Vagina (tissue), 2 donors: Measurements from ENCODE around the gene TAF6L. TPM values are rescaled to one million over a fixed set of nuclear protein-coding genes. Genes with fewer than 3 reads are reported as not detected.

Source experiments
- DNase-seq, 2 donors: peaks; one replicate each; pipeline ENCODE4 v3.0.0-alpha.2; 2017; ENCODE audit errors: extremely low spot score in 2 of 2
- H3K27ac ChIP-seq: fragments of 200-600 bp; sonication (generic); one replicate; pipeline ENCODE4 v1.5.1; 2019
- H3K27me3 ChIP-seq: fragments of 200-600 bp; sonication (generic); one replicate; pipeline ENCODE4 v1.5.1; 2019
- H3K36me3 ChIP-seq, 2 donors: fragments of 200-600 bp; sonication (generic); one replicate each; pipeline ENCODE4 v1.5.1; 2017 to 2019
- H3K4me1 ChIP-seq: fragments of 200-600 bp; sonication (generic); one replicate; pipeline ENCODE4 v1.5.1; 2019
- H3K4me3 ChIP-seq, 2 donors: fragments of 200-600 bp; sonication (generic); 1 replicate in 1 of 2; 2 replicates in 1 of 2; pipeline ENCODE4 v1.5.1; 2016 to 2019
- H3K9me3 ChIP-seq: fragments of 200-600 bp; sonication (generic); one replicate; pipeline ENCODE4 v1.5.1; 2019
- POLR2A ChIP-seq, 2 donors: fragments of 450-650 bp; IDR thresholded peaks; one replicate each; pipeline ENCODE4 v1.6.1; 2017; ENCODE audit warnings: antibody characterized with exemption in 2 of 2, mild to moderate bottlenecking in 2 of 2, moderate library complexity in 2 of 2
- POLR2AphosphoS5 ChIP-seq, 2 donors: sonication (generic); formaldehyde crosslinking; IDR thresholded peaks; one replicate each; pipeline ENCODE4 v1.9.0; 2017; ENCODE audit warnings: antibody characterized with exemption in 2 of 2, mild to moderate bottlenecking in 2 of 2, low read depth in 1 of 2; ENCODE audit not compliant: insufficient read depth in 1 of 2
- intact Hi-C: fragments of 100-400 bp; cut with DNase I; formaldehyde crosslinking; loops from one replicate; pipeline ENCODE4 v1.15.1; 2023
- total RNA-seq: library from RNA; depleted of rRNA; stranded (reverse); fragments of >200 nt; gene quantifications from one replicate; pipeline ENCODE4 v1.2.3, GENCODE V29; 2016
- TF ChIP-seq, protein P1 (sequence below), 3 experiments: fragments of 450-650 bp in 2 of 3; fragments of 200-600 bp in 1 of 3; sonication (generic) in 1 of 3; IDR thresholded peaks; one replicate each; pipeline ENCODE4 v1.5.1; 2017 to 2019; ENCODE audit warnings: antibody characterized with exemption in 3 of 3, mild to moderate bottlenecking in 2 of 3, moderate library complexity in 2 of 3

Gene TAF6L
- total RNA-seq, 1 donor from 2014 or later, result 24.8 TPM

GRCh38 chr11:62726156-62726914 lies 44.9 kb upstream of the TAF6L start:
- peak overlapping the region; percentile 93 for H3K27ac ChIP-seq
- H3K36me3 ChIP-seq, result peaks cover 5 to 27% of the 10 kb centered on the region in 2 donors
- no peaks in the 10 kb centered on the region for H3K9me3 ChIP-seq
- H3K4me3 ChIP-seq, result peak overlapping the region; percentile 71 to 90
- no peaks in the 10 kb centered on the region for H3K27me3 ChIP-seq
- intact Hi-C loops, result loop anchor here (5.0 kb wide), 1 partner anchor 46 kb away; the partner anchor contains the start of gene TAF6L
- peaks cover 56% of the 10 kb centered on the region for H3K4me1 ChIP-seq
- TF ChIP-seq POLR2AphosphoS5 (IDR thresholded peaks at IDR 0.05; ENCODE audit: insufficient read depth in 1 of 2, low read depth in 1 of 2) (no peak), POLR2A (IDR thresholded peaks at IDR 0.05) (no peak)
- TF ChIP-seq, protein P1, sequence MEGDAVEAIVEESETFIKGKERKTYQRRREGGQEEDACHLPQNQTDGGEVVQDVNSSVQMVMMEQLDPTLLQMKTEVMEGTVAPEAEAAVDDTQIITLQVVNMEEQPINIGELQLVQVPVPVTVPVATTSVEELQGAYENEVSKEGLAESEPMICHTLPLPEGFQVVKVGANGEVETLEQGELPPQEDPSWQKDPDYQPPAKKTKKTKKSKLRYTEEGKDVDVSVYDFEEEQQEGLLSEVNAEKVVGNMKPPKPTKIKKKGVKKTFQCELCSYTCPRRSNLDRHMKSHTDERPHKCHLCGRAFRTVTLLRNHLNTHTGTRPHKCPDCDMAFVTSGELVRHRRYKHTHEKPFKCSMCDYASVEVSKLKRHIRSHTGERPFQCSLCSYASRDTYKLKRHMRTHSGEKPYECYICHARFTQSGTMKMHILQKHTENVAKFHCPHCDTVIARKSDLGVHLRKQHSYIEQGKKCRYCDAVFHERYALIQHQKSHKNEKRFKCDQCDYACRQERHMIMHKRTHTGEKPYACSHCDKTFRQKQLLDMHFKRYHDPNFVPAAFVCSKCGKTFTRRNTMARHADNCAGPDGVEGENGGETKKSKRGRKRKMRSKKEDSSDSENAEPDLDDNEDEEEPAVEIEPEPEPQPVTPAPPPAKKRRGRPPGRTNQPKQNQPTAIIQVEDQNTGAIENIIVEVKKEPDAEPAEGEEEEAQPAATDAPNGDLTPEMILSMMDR (IDR thresholded peaks at IDR 0.05), result no peak
- DNase-seq, result no peak

DNA sequence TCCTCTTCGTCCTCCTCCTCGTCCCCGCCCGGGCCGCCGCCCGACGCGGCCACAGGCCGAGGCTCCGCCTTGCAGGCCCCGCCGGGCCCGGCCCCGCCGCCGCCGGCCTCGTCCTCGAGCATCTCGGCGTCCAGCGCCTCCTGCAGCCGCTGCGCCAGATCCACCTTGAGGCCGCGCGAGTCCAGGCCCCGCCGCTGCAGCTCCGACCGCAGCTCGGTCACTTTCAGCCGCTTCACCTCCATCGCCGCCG lies 44.4 kb upstream of the TAF6L start:
- H3K4me1 ChIP-seq, result peaks cover 58% of the 10 kb centered on the region
- H3K9me3 ChIP-seq, result no peaks in the 10 kb centered on the region
- DNase-seq, result no peak
- no peaks in the 10 kb centered on the region for H3K27me3 ChIP-seq
- peak overlapping the region; percentile 71 to 90 for H3K4me3 ChIP-seq
- intact Hi-C loops, result loop anchor here (5.0 kb wide), 1 partner anchor 45 kb away; the partner anchor contains the start of gene TAF6L
- H3K27ac ChIP-seq, result peak overlapping the region; percentile 93
- H3K36me3 ChIP-seq, result peaks cover 5 to 22% of the 10 kb centered on the region in 2 donors
- no peak for TF ChIP-seq POLR2AphosphoS5 (IDR thresholded peaks at IDR 0.05; ENCODE audit: insufficient read depth in 1 of 2, low read depth in 1 of 2)
- TF ChIP-seq, protein P1 (IDR thresholded peaks at IDR 0.05), result no peak
- no peak for TF ChIP-seq POLR2A (IDR thresholded peaks at IDR 0.05)

DNA sequence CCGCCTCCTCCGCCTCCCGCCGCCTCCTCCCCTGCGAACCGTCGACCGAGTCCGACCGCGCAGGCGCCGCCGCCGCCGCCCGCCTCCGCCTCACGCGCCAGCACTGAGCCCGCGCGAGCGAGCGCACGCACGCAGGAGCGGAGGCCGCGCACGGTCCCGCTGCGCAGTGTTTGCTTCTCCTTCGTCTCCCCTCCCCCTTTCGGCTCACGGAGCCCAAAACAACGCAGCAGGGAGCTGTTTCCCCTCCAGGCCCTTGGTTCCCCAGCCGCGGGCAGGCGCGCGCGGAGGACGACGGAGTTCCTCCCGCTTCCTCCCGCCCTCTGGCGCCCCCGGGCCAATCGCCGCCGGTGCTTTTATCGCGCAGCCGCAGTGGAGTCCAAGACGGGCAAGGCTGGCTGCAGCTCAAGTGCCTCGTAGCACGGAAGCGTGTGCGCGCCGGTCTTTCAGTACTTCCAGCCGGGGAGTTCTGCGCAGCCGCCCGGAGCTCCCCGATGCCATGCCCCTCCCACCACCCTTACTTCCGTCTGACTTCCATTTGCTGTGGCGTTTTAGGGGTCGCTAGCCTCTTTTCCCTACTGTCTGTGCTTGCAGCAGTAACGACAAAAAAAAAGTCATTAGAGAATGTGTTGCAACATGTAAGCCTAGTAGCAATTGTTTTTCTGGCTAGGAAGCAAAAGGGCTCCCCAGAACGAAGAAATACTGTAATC lies 43.9 kb upstream of the TAF6L start, which contains the start of gene HNRNPUL2:
TSS of gene HNRNPUL2 (minus strand) at position 293 of the 707 bp plus-strand sequence. CDS start 301 bp downstream, outside the sequence.
- Histone ChIP-seq H3K4me1 (peaks cover 58% of the 10 kb centered on the region), H3K4me3 (peak within 1 kb of the TSS; percentile 71 to 90), H3K27me3 (no peaks in the 10 kb centered on the region), H3K9me3 (no peaks in the 10 kb centered on the region), H3K27ac (peak within 1 kb of the TSS; percentile 93), H3K36me3 (peaks cover 3 to 18% of the 10 kb centered on the region in 2 donors)
- DNase-seq, result peak in 1 of 2 donors; percentile 98
- TF ChIP-seq POLR2AphosphoS5 (IDR thresholded peaks at IDR 0.05; ENCODE audit: insufficient read depth in 1 of 2, low read depth in 1 of 2) (peak; percentile 77 to 97), POLR2A (IDR thresholded peaks at IDR 0.05) (peak in 1 of 2 donors; percentile 88)
- TF ChIP-seq, protein P1 (IDR thresholded peaks at IDR 0.05), result no peak
- intact Hi-C loops, result loop anchor here (5.0 kb wide), 1 partner anchor 45 kb away; the partner anchor contains the start of gene TAF6L

DNA sequence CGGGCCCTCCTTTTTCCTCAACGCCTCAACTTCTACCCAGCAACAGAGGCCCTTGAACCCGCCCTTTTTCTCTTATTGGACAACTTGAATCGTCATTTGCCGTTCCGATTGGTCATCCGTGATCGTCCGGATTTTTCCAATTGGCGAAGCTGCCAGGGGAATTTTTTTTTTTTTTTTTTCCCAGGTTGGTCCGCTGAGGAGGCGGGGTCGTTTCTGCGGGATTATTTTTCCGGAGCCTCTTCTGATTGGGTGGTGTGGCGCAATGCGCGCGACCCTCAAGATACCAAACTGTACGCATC lies 43.4 kb upstream of the TAF6L start:
- Histone ChIP-seq H3K27ac (peak overlapping the region; percentile 93), H3K27me3 (no peaks in the 10 kb centered on the region), H3K36me3 (peaks cover 0 to 18% of the 10 kb centered on the region in 2 donors), H3K9me3 (no peaks in the 10 kb centered on the region), H3K4me1 (peaks cover 58% of the 10 kb centered on the region), H3K4me3 (peak overlapping the region; percentile 71 to 90)
- TF ChIP-seq POLR2AphosphoS5 (IDR thresholded peaks at IDR 0.05; ENCODE audit: insufficient read depth in 1 of 2, low read depth in 1 of 2), result no peak
- TF ChIP-seq, protein P1 (IDR thresholded peaks at IDR 0.05), result no peak
- TF ChIP-seq POLR2A (IDR thresholded peaks at IDR 0.05), result no peak
- no peak for DNase-seq
- intact Hi-C loops, result loop anchor here (5.0 kb wide), 1 partner anchor 44 kb away; the partner anchor contains the start of gene TAF6L
